Measurements from ENCODE around the gene NGEF. TPM values are rescaled to one million over a fixed set of nuclear protein-coding genes. Genes with fewer than 3 reads are reported as not detected.
A peak's percentile ranks its signal among the peaks of the same experiment; 100 is the strongest.

The NGEF gene
- total RNA-seq, 1 experiment from 2014 or later = 71.3 TPM

DNA sequence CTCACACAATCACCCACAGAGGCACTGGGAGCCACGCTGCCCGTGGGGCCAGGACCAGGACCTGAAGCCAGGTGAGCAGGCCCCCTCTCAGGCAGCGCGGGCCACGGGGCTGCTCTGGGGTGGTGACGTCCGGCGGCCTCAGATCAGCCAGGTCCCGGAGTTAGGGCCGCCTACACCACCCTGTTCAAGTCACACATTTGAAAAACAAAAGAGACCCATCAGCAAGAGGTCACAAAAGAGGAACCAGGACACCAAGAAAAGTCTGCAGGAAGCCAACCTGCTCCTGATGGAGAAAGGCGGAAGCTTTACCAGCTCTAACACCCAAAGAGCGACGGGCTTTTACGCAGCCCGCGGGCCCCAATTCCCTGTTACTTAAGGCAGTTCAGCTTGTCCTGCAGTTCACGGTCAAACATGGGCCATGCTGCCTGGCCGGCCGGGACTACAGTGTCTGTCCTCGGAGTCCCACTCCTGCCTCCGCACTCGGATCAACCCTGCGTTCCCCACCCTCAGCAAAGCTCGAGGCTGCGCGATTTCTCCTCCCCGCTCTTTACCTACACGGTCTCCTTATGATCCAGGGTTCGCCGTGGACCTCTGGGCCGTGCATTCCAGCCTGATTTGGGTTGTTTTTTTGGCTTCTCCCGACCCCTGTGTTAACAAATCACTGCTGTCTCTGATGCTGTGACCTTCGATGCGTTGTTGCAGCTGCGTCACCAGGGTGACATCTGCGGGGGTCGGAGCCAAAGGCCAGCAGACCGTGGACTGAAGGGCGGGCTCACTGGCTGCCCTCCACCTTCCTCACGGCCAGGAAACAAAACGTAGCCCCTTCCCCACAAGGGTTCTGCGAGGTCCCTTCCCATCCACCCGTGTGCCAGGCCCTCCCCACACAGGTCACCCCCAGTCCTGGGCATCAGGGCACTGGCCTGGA lies 112.0 kb downstream of the NGEF start:
- Histone ChIP-seq H3K27ac (ENCODE audit: low read length) (peak overlapping the region; percentile 88), H3K9me3 (ENCODE audit: low read length) (no peaks in the 10 kb centered on the region), H3K36me3 (ENCODE audit: low read depth, low read length) (0 out of 2 replicates have a peak, but pooled peaks cover 6% of the 10 kb centered on the region), H3K27me3 (ENCODE audit: low read length) (no peaks in the 10 kb centered on the region), H3K4me2 (ENCODE audit: low read length) (peak overlapping the region; percentile 72), H3K4me3 (ENCODE audit: low read length) (peak overlapping the region; percentile 52; the same call in 1 of the 2 replicates), H4K20me1 (ENCODE audit: low read length) (no peaks in the 10 kb centered on the region), H3K79me2 (ENCODE audit: low read length) (peaks cover 15% of the 10 kb centered on the region), H3K4me1 (ENCODE audit: insufficient read depth, low read length) (peaks cover 22% of the 10 kb centered on the region), H2AFZ (ENCODE audit: low read length) (no peak overlapping the region), H3K9me2 (replicated peaks; ENCODE audit: low read length) (no peaks in the 10 kb centered on the region), H3F3A (ENCODE audit: low read length, unreplicated experiment) (no peaks in the 10 kb centered on the region), H3K9ac (ENCODE audit: low read length) (peak overlapping the region; percentile 57)
- intact Hi-C loops (cut with micrococcal nuclease) = no loop called here
- no TSS peak for BruUV-seq (replicated peaks)
- DNase-seq (no peak), ATAC-seq (no peak)
- no peak for TF ChIP-seq EZH2 (IDR thresholded peaks at IDR 0.05; ENCODE audit: low read length, unreplicated experiment)
- no peak for TF ChIP-seq EZH2phosphoT487 (IDR thresholded peaks at IDR 0.05; ENCODE audit: borderline replicate concordance, low read length)
- TF ChIP-seq, protein P1, sequence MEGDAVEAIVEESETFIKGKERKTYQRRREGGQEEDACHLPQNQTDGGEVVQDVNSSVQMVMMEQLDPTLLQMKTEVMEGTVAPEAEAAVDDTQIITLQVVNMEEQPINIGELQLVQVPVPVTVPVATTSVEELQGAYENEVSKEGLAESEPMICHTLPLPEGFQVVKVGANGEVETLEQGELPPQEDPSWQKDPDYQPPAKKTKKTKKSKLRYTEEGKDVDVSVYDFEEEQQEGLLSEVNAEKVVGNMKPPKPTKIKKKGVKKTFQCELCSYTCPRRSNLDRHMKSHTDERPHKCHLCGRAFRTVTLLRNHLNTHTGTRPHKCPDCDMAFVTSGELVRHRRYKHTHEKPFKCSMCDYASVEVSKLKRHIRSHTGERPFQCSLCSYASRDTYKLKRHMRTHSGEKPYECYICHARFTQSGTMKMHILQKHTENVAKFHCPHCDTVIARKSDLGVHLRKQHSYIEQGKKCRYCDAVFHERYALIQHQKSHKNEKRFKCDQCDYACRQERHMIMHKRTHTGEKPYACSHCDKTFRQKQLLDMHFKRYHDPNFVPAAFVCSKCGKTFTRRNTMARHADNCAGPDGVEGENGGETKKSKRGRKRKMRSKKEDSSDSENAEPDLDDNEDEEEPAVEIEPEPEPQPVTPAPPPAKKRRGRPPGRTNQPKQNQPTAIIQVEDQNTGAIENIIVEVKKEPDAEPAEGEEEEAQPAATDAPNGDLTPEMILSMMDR (conservative IDR thresholded peaks at IDR 0.05; ENCODE audit: low read depth, low read length) = no peak
- CTCF ChIA-PET = no interaction called here
- POLR2A ChIA-PET (ENCODE audit: unreplicated experiment) = interaction anchor here (0.6 kb wide), 1 partner anchor 55 kb away, joined by 12 read pairs; no protein-coding TSS in a partner anchor

DNA sequence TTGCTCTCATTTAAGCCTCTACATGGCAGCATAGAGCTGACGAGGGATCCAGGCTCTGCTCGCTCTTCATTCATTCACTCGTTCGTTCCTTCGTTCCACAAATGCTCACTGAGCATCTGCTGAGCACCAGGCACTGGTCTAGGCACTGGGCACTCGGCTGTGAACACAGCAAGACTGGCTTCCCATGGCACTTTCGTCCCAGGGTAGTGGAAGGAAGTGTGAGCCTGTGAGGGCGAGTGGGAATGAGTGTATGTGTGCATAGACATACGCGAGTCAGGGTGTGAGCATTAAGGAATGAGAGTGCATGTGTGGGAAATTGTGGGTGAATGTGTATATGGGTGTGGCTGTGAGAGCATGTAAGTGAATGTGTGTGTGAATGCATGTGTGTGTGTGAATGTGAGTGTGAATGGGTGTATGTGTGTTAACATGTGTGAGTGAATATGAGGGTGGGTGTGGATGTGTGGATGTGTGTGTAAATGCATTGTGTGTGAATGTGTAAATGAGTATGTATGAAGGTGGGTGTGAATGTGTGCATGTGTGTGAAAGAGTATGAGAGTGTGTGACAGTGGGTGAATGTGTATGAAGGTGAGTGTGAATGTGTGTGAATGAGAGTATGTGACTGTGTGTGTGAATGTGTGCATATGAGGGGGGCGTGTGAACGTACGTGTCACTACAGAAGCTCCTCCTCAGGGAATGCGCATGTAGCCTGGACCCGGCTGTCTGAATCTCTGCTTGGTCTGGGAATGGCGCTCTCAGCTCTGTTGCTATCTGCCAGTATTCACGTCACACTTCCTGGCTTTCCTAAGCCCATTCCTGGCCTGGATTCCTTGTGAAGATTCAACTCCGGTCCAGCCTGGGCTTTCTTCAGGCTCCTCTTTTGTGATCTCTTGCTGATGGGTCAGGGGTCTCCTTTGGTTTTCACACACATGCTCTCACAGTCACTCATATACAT lies 114.2 kb downstream of the NGEF start:
- no TSS peak for BruUV-seq (replicated peaks)
- intact Hi-C loops (cut with micrococcal nuclease) = no loop called here
- H3K36me3 ChIP-seq (ENCODE audit: low read depth, low read length) = peaks cover 6% of the 10 kb centered on the region; the same call in 1 of the 2 replicates
- no peak overlapping the region for H3K27ac ChIP-seq (ENCODE audit: low read length)
- TF ChIP-seq, protein P1 (conservative IDR thresholded peaks at IDR 0.05; ENCODE audit: low read depth, low read length) = no peak
- TF ChIP-seq EZH2phosphoT487 (IDR thresholded peaks at IDR 0.05; ENCODE audit: borderline replicate concordance, low read length) (no peak), EZH2 (IDR thresholded peaks at IDR 0.05; ENCODE audit: low read length, unreplicated experiment) (no peak)
- CTCF ChIA-PET = no interaction called here
- peaks cover 22% of the 10 kb centered on the region for H3K4me1 ChIP-seq (ENCODE audit: insufficient read depth, low read length)
- POLR2A ChIA-PET (ENCODE audit: unreplicated experiment) = interaction anchor here (0.6 kb wide), 1 partner anchor 22 kb away, joined by 4 read pairs; no protein-coding TSS in a partner anchor
- ATAC-seq = no peak
- no peaks in the 10 kb centered on the region for H3K9me2 ChIP-seq (replicated peaks; ENCODE audit: low read length)
- H3F3A ChIP-seq (ENCODE audit: low read length, unreplicated experiment) = no peaks in the 10 kb centered on the region
- no peaks in the 10 kb centered on the region for H4K20me1 ChIP-seq (ENCODE audit: low read length)
- no peak for DNase-seq
- no peak overlapping the region for H2AFZ ChIP-seq (ENCODE audit: low read length)
- H3K79me2 ChIP-seq (ENCODE audit: low read length) = peaks cover 13% of the 10 kb centered on the region
- no peak overlapping the region for H3K4me2 ChIP-seq (ENCODE audit: low read length)
- H3K9ac ChIP-seq (ENCODE audit: low read length) = no peak overlapping the region
- H3K4me3 ChIP-seq (ENCODE audit: low read length) = no peak overlapping the region
- H3K27me3 ChIP-seq (ENCODE audit: low read length) = no peaks in the 10 kb centered on the region
- H3K9me3 ChIP-seq (ENCODE audit: low read length) = no peaks in the 10 kb centered on the region
